Measurements from ENCODE around the gene MCM3.

Gene MCM3

GRCh38 chr6:52244400-52244799 lies 40.1 kb downstream of the MCM3 start, which contains the start of gene IL17F:
TSS of gene IL17F (minus strand) at chr6:52244500. CDS start at chr6:52244429, 71 bp downstream.
- H3K36me3 ChIP-seq (ENCODE audit: control insufficient read depth, low read depth, low read length), result no peaks in the 10 kb centered on the region
- H3K27me3 ChIP-seq (ENCODE audit: control insufficient read depth, insufficient read depth, low read length), result no peaks in the 10 kb centered on the region
- H3K4me1 ChIP-seq (ENCODE audit: control insufficient read depth, low read depth, low read length), result no peaks in the 10 kb centered on the region
- H3K27ac ChIP-seq (ENCODE audit: low read length), result no peak within 1 kb of the TSS
- H3K9me3 ChIP-seq (ENCODE audit: control insufficient read depth, low read depth, low read length), result no peaks in the 10 kb centered on the region
- H3K4me3 ChIP-seq (ENCODE audit: low read length), result no peak within 1 kb of the TSS
- H3K9ac ChIP-seq (ENCODE audit: low read length), result no peak within 1 kb of the TSS

GRCh38 chr6:52243282-52243893 lies 41.2 kb downstream of the MCM3 start:
- Histone ChIP-seq H3K4me1 (ENCODE audit: control insufficient read depth, low read depth, low read length) (no peaks in the 10 kb centered on the region), H3K27ac (ENCODE audit: low read length) (no peak overlapping the region), H3K9ac (ENCODE audit: low read length) (no peak overlapping the region), H3K27me3 (ENCODE audit: control insufficient read depth, insufficient read depth, low read length) (no peaks in the 10 kb centered on the region), H3K9me3 (ENCODE audit: control insufficient read depth, low read depth, low read length) (no peaks in the 10 kb centered on the region), H3K4me3 (ENCODE audit: low read length) (no peak overlapping the region), H3K36me3 (ENCODE audit: control insufficient read depth, low read depth, low read length) (no peaks in the 10 kb centered on the region)

- H3K9ac ChIP-seq (ENCODE audit: low read length), result no peak overlapping the region
- H3K27ac ChIP-seq (ENCODE audit: low read length), result no peak overlapping the region
- no peak overlapping the region for H3K4me3 ChIP-seq (ENCODE audit: low read length)
- no peaks in the 10 kb centered on the region for H3K4me1 ChIP-seq (ENCODE audit: control insufficient read depth, low read depth, low read length)
- no peaks in the 10 kb centered on the region for H3K36me3 ChIP-seq (ENCODE audit: control insufficient read depth, low read depth, low read length)
- no peaks in the 10 kb centered on the region for H3K27me3 ChIP-seq (ENCODE audit: control insufficient read depth, insufficient read depth, low read length)
- no peaks in the 10 kb centered on the region for H3K9me3 ChIP-seq (ENCODE audit: control insufficient read depth, low read depth, low read length)
These were observed 42.7 kb downstream of the MCM3 start for GRCh38 chr6:52241819-52242218.

- no peak overlapping the region for H3K4me3 ChIP-seq (ENCODE audit: low read length)
- no peaks in the 10 kb centered on the region for H3K9me3 ChIP-seq (ENCODE audit: control insufficient read depth, low read depth, low read length)
- H3K4me1 ChIP-seq (ENCODE audit: control insufficient read depth, low read depth, low read length), result peaks cover 9% of the 10 kb centered on the region
- no peak overlapping the region for H3K9ac ChIP-seq (ENCODE audit: low read length)
- no peaks in the 10 kb centered on the region for H3K36me3 ChIP-seq (ENCODE audit: control insufficient read depth, low read depth, low read length)
- H3K27me3 ChIP-seq (ENCODE audit: control insufficient read depth, insufficient read depth, low read length), result no peaks in the 10 kb centered on the region
- no peak overlapping the region for H3K27ac ChIP-seq (ENCODE audit: low read length)
These were observed 50.3 kb downstream of the MCM3 start for GRCh38 chr6:52233975-52234823.

GRCh38 chr6:52233005-52233404 lies 51.5 kb downstream of the MCM3 start:
- no peaks in the 10 kb centered on the region for H3K9me3 ChIP-seq (ENCODE audit: control insufficient read depth, low read depth, low read length)
- H3K9ac ChIP-seq (ENCODE audit: low read length), result no peak overlapping the region
- H3K4me1 ChIP-seq (ENCODE audit: control insufficient read depth, low read depth, low read length), result peaks cover 9% of the 10 kb centered on the region
- H3K27me3 ChIP-seq (ENCODE audit: control insufficient read depth, insufficient read depth, low read length), result no peaks in the 10 kb centered on the region
- no peaks in the 10 kb centered on the region for H3K36me3 ChIP-seq (ENCODE audit: control insufficient read depth, low read depth, low read length)
- no peak overlapping the region for H3K27ac ChIP-seq (ENCODE audit: low read length)
- no peak overlapping the region for H3K4me3 ChIP-seq (ENCODE audit: low read length)

- Histone ChIP-seq H3K27me3 (ENCODE audit: control insufficient read depth, insufficient read depth, low read length) (no peaks in the 10 kb centered on the region), H3K27ac (ENCODE audit: low read length) (no peak overlapping the region), H3K9ac (ENCODE audit: low read length) (no peak overlapping the region), H3K36me3 (ENCODE audit: control insufficient read depth, low read depth, low read length) (no peaks in the 10 kb centered on the region), H3K4me3 (ENCODE audit: low read length) (no peak overlapping the region), H3K4me1 (ENCODE audit: control insufficient read depth, low read depth, low read length) (peaks cover 9% of the 10 kb centered on the region), H3K9me3 (ENCODE audit: control insufficient read depth, low read depth, low read length) (no peaks in the 10 kb centered on the region)
These were observed 53.0 kb downstream of the MCM3 start for GRCh38 chr6:52231406-52232127.

GRCh38 chr6:52230685-52231084 lies 53.9 kb downstream of the MCM3 start:
- no peak overlapping the region for H3K27ac ChIP-seq (ENCODE audit: low read length)
- no peak overlapping the region for H3K4me3 ChIP-seq (ENCODE audit: low read length)
- H3K9ac ChIP-seq (ENCODE audit: low read length), result no peak overlapping the region

GRCh38 chr6:52227495-52227894 lies 57.0 kb downstream of the MCM3 start:
- no peaks in the 10 kb centered on the region for H3K27me3 ChIP-seq (ENCODE audit: control insufficient read depth, insufficient read depth, low read length)
- H3K36me3 ChIP-seq (ENCODE audit: control insufficient read depth, low read depth, low read length), result no peaks in the 10 kb centered on the region
- H3K4me3 ChIP-seq (ENCODE audit: low read length), result no peak overlapping the region
- no peak overlapping the region for H3K9ac ChIP-seq (ENCODE audit: low read length)
- no peaks in the 10 kb centered on the region for H3K4me1 ChIP-seq (ENCODE audit: control insufficient read depth, low read depth, low read length)
- H3K27ac ChIP-seq (ENCODE audit: low read length), result no peak overlapping the region
- H3K9me3 ChIP-seq (ENCODE audit: control insufficient read depth, low read depth, low read length), result no peaks in the 10 kb centered on the region

More at GRCh38 chr6:52230685-52231084, 53.9 kb downstream of the MCM3 start:
- Histone ChIP-seq H3K4me1 (ENCODE audit: control insufficient read depth, low read depth, low read length) (peaks cover 9% of the 10 kb centered on the region), H3K9me3 (ENCODE audit: control insufficient read depth, low read depth, low read length) (no peaks in the 10 kb centered on the region), H3K36me3 (ENCODE audit: control insufficient read depth, low read depth, low read length) (no peaks in the 10 kb centered on the region), H3K27me3 (ENCODE audit: control insufficient read depth, insufficient read depth, low read length) (no peaks in the 10 kb centered on the region)

- H3K4me3 ChIP-seq (ENCODE audit: low read length), result no peak overlapping the region
- H3K36me3 ChIP-seq (ENCODE audit: control insufficient read depth, low read depth, low read length), result no peaks in the 10 kb centered on the region
- H3K9ac ChIP-seq (ENCODE audit: low read length), result no peak overlapping the region
- H3K4me1 ChIP-seq (ENCODE audit: control insufficient read depth, low read depth, low read length), result no peaks in the 10 kb centered on the region
- no peaks in the 10 kb centered on the region for H3K9me3 ChIP-seq (ENCODE audit: control insufficient read depth, low read depth, low read length)
- H3K27me3 ChIP-seq (ENCODE audit: control insufficient read depth, insufficient read depth, low read length), result no peaks in the 10 kb centered on the region
- H3K27ac ChIP-seq (ENCODE audit: low read length), result no peak overlapping the region
These were observed 63.2 kb downstream of the MCM3 start for GRCh38 chr6:52221302-52221701.

- no peak overlapping the region for H3K9ac ChIP-seq (ENCODE audit: low read length)
- no peak overlapping the region for H3K4me3 ChIP-seq (ENCODE audit: low read length)
- no peaks in the 10 kb centered on the region for H3K27me3 ChIP-seq (ENCODE audit: control insufficient read depth, insufficient read depth, low read length)
- no peaks in the 10 kb centered on the region for H3K36me3 ChIP-seq (ENCODE audit: control insufficient read depth, low read depth, low read length)
- H3K4me1 ChIP-seq (ENCODE audit: control insufficient read depth, low read depth, low read length), result no peaks in the 10 kb centered on the region
- H3K27ac ChIP-seq (ENCODE audit: low read length), result no peak overlapping the region
- H3K9me3 ChIP-seq (ENCODE audit: control insufficient read depth, low read depth, low read length), result no peaks in the 10 kb centered on the region
These were observed 66.8 kb downstream of the MCM3 start for GRCh38 chr6:52217761-52218160.

GRCh38 chr6:52216932-52217575 lies 67.5 kb downstream of the MCM3 start:
- Histone ChIP-seq H3K4me3 (ENCODE audit: low read length) (no peak overlapping the region), H3K27ac (ENCODE audit: low read length) (no peak overlapping the region), H3K9me3 (ENCODE audit: control insufficient read depth, low read depth, low read length) (no peaks in the 10 kb centered on the region), H3K9ac (ENCODE audit: low read length) (no peak overlapping the region), H3K36me3 (ENCODE audit: control insufficient read depth, low read depth, low read length) (no peaks in the 10 kb centered on the region), H3K27me3 (ENCODE audit: control insufficient read depth, insufficient read depth, low read length) (no peaks in the 10 kb centered on the region), H3K4me1 (ENCODE audit: control insufficient read depth, low read depth, low read length) (no peaks in the 10 kb centered on the region)
